Brain pericyte (primary cell): ENCODE results near the gene PDE3A.
A peak's percentile ranks its signal among the peaks of the same experiment; 100 is the strongest.

Source experiments
- DNase-seq: peaks from one replicate; pipeline ENCODE4 v3.0.0-alpha.2; 2012; ENCODE audit warnings: low read depth, low spot score

The PDE3A gene

DNA sequence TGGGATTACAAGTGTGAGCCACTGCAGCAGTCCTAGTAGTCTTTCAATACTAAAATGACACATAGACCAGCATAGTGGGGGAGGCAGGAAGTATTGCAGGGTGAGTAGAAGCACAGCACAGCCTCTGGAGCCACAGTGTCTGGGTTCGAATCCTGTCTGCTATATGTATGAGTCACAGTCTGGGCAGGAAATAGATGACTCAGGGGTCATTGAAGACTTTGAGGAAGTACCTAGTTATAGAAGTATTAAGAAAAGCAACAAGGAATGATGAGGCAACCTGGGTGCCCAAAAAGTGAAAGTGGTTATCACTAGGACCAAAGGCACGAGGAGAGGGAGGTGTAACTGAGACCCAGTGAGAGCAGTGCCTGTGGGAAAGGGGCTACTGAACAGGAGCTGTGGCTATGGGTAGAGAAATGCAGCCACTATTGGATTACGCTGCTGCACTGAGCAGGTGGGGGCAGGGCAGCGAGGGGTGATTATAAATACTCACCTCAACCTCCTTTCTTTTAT lies 124.0 kb downstream of the PDE3A start:
- no peak for DNase-seq

DNA sequence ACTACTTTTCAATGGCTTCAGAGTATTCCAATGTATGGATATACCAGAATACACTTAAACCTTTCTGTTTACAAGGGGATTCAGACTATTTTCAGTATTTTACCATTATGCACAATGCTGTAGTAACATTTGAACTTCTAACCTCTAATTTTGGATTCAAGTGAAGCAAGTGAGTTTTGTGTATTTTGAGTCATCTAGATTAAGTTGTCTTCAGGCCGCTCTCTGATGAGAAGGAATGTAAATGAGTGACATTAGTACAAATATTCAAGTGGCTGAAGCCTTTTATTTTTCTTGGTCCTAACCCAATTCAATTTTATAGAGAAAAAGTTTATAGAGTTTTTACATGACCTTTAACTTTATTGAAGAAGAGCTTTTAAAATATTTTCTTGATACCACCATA lies 125.6 kb downstream of the PDE3A start:
- DNase-seq: no peak

DNA sequence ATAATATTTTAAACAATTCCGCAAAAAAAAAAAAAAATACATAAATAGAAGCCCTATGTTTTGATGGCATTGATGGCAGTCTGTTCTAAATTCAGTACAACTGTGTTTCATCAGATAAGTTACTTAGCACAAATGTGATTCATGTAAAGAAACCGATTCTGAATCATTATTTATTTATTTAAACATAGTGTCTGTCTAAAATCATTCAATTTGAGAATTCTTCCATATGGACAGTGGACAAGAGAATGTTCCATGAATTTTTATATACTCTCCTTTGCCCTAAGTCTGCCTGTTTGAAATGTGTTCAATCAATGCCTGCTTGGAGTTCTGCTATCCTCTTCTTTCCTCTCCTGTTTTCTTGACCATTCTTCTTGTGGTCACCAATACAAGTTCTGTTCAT lies 126.5 kb downstream of the PDE3A start:
- no peak for DNase-seq

- no peak for DNase-seq
Observed at GRCh38 chr12:20495997-20496396, 127.7 kb downstream of the PDE3A start.

DNA sequence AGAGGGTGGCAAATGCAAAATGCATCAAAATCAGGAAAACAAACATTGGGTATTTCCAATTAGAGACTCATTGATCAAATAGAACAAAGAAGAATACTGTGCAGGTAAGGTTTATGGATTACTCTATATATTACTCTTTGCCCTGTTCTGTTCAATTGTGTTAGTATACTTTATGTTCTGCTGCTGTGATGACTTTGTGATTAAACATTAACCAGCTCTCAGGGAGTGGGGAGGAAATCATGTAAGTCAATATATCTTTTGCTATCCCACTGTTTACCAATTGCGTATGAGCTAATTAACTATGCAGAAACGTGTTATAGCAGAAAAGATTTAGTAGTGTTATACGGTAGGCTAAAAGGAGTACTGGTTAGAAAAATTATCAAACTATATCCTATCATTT lies 129.4 kb downstream of the PDE3A start:
- DNase-seq: no peak

GRCh38 chr12:20501958-20502357 lies 133.6 kb downstream of the PDE3A start:
- DNase-seq: no peak

GRCh38 chr12:20503858-20504257 lies 135.5 kb downstream of the PDE3A start:
- DNase-seq: no peak

DNA sequence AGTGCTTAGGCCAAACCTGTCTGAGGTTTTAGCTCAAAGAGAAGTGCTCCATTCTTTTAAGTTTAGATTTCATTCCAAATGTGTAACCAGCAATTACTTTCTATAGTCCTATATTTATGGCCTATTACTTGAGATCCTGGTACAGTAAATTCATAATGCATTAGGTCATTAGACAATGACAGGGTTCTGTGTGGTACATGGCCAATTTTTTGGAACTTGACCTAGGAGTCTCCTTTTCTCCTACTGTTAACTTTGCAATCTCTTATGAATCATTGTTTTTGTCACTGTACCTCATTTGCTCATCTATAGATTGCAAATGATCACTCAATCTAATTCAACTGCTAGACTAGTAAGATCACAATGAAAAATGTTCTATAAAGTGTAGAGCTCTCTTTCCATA lies 136.7 kb downstream of the PDE3A start:
- no peak for DNase-seq

GRCh38 chr12:20507056-20507455 lies 138.7 kb downstream of the PDE3A start:
- DNase-seq: no peak

GRCh38 chr12:20507711-20508110 lies 139.4 kb downstream of the PDE3A start:
- DNase-seq: no peak

GRCh38 chr12:20508359-20508758 lies 140.0 kb downstream of the PDE3A start:
- DNase-seq: no peak

DNA sequence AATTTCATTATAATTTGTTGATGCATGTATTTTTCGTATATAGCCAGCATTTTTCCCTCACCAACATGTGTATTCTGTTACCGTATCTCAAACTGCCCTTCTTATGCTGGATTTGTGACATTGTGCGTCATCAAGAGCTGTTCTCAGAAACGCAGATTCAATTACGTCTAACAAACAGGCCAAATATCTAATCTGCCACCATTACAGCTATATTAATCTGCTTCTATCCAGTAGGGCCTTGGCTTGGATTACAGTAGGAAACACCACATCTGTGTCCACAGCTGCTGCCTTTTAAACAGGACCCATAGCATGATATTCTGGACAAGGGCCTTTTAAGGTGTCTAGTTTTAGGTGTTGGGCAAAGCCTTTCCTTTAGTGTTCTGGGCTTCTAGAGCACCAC lies 140.6 kb downstream of the PDE3A start:
- DNase-seq: no peak

- DNase-seq: no peak
Observed at GRCh38 chr12:20510811-20511210, 142.5 kb downstream of the PDE3A start.

- DNase-seq: no peak
Observed at GRCh38 chr12:20513189-20513588, 144.9 kb downstream of the PDE3A start.

DNA sequence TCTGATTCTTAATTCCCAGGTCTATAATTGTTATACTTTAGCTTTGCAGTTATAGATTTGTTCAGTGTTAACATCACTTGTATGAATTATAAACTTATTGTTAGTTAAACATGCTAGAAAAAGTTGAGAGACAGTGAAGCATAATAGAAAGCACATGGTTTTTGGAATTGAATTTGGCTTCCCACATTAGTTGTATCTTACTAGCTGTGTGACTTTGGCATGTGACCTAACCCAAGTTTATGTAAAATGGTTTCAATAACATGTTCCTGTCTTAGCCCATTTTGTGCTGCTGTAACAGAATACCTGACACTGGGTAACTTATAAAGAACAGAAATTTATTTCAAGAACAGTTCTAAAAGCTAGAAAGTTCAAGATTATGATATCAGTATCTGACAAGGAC lies 146.3 kb downstream of the PDE3A start:
- DNase-seq: no peak

- DNase-seq: peak; percentile 87
Observed at GRCh38 chr12:20520532-20520931, 152.2 kb downstream of the PDE3A start.

DNA sequence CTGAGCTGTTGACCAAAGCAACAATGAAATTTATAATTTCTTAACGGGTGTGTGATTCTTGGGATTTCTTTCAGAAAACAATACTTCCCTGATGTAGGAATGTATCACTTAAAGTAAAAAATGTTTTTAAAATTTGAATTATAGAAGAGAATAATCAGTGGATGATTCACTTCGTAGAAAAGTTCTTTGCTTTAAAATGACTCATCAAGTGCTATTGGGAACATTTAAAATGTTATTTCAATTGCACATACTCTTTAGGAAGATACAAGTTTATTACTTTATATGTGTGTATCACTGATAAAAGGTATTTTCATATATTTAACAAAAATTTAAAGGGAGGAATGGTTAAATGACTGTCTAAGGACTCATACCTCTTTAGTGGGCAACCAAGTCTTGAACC lies 155.3 kb downstream of the PDE3A start:
- DNase-seq: no peak

DNA sequence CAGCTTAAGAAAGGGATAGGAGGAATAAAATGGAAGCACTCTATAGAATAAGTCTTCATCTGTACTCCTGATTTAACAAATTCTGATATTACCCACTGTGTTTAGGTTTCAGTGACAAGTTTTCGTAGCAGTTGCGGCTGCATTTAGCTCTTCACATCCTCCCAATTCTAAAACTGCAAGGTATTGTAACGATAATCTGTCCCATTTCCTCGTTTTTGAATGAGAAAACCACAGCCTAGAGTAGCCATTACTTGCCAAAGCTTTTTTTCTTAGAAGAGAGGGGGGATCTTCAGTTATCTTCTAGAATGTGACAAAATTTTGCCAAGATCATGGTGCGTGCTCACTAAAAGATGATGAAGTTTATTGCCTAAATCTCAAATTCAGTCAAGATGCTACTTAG lies 155.8 kb downstream of the PDE3A start:
- no peak for DNase-seq

- no peak for DNase-seq
Observed at GRCh38 chr12:20525064-20525610, 156.8 kb downstream of the PDE3A start.

DNA sequence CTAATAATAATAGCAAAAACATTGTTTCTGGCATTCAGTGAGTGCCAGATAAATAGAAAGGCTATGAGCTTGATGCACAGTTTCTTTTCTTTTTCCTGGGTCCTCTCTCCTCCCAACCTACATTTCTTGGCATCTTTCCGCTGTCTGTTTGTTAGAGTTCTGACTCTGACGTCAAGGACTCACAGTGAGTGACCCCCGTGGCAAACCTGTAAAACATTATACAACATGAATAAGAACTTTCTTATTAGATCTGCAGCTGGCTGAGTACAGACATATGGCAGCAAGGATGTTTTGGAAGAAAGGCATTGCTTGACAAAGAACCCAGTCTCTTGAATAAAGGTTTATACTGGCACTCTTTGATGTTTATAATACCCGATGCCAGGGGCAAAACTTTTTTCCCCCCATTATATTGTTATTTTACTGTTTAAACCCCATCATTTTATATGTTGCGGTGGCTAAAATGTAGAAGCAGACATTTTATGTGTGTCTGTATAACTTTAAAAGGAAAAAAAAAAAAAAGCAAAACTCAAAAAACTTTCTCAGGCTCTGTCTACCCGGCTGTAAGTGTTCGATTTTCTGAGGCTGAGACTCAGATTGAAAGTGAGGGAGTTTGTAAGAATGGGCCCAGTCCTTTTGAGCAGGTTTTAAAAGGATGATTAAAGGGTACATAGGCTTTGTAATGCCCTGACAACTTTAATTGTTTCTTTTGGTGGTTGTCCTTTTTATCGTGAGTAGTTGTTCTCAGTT lies 159.3 kb downstream of the PDE3A start:
- DNase-seq: peak; percentile 98

DNA sequence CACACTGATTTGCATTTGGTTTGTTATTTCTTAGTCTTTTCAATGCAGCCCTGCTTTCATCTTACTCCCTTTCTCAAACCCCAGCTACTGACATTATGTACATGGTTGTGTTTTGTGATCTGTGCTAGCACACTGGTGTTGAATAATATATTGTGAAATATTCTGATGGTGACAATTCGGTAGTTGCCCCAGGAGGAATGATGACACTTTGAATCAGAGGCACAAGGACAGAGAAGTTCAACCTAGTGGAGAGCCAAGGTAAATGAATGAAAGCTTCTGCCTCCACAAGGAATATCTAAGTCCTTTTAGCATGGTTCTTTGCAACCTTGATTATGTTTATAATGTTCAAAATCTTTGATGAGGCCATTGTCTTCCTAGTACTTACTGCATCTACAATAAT lies 159.9 kb downstream of the PDE3A start:
- DNase-seq: no peak

GRCh38 chr12:20546267-20546666 lies 177.9 kb downstream of the PDE3A start:
- no peak for DNase-seq

DNA sequence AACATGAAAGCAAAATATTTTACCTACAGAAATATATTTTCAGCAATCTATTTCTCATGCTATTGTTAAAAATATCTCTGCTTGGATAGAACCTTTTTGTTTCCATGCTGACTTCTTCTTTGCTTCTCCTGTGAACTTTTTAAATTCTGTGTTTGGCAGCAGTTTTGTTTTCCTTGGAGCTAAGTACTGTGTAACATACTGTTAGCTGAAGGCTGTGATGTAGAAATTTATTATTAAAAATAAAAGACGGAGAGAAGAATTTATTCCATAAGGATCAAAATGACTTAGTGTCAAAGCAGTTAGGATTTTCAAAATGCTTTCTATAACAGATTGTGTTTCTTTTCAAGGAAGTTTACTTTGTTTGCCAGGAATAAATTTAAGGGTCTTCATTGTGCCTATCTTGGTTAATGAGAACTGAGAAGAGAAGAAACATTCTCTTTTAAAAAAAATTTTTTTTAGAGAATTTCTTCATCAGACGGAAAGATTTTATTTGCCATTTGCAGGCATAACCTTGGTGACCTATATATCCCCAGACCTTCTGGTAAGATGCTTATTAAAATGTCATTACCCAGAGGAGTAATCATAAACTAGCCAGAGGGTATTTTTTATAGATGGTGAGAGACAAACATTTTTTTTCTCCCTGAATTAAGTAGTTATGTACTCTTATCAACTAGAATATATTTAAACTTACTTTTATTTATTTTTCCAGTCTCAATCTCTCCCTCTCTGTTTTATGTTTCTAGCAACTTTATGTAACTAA lies 179.7 kb downstream of the PDE3A start:
- no peak for DNase-seq
